ENCODE results near the gene GOLGA1. TPM values are rescaled to one million over a fixed set of nuclear protein-coding genes. Genes with fewer than 3 reads are reported as not detected.
A peak's percentile ranks its signal among the peaks of the same experiment; 100 is the strongest.

The GOLGA1 gene
- total and polyA plus RNA-seq, 2 of the 13 experiments (the other 11 are each of a cell fraction or from before 2014, with no cell fraction given) = 12.7 to 15.9 TPM

GRCh38 chr9:124852829-124853531 is 87.9 kb downstream of the GOLGA1 start, which contains the start of gene WDR38 (continued):
- TF ChIP-seq ZKSCAN1 (IDR thresholded peaks at IDR 0.05; ENCODE audit: low read length) (no peak), TARDBP (CRISPR knock-in tag; IDR thresholded peaks at IDR 0.05) (peak; percentile 27; the same call in 1 of the 2 replicates), KAT2B (IDR thresholded peaks at IDR 0.05; ENCODE audit: borderline replicate concordance, low read depth, low read length) (no peak), DMAP1 (CRISPR knock-in tag; IDR thresholded peaks at IDR 0.05) (no peak), ZIK1 (CRISPR knock-in tag; IDR thresholded peaks at IDR 0.05; ENCODE audit: borderline replicate concordance, low read depth) (no peak), MLLT10 (CRISPR knock-in tag; IDR thresholded peaks at IDR 0.05) (no peak), SOX5 (CRISPR knock-in tag; IDR thresholded peaks at IDR 0.05; ENCODE audit: borderline replicate concordance) (no peak), ATF5 (CRISPR knock-in tag; IDR thresholded peaks at IDR 0.05; ENCODE audit: low read depth) (no peak), ZNF629 (CRISPR knock-in tag; conservative IDR thresholded peaks at IDR 0.05) (no peak; the same call in 1 of the 2 replicates), ZNF510 (CRISPR knock-in tag; IDR thresholded peaks at IDR 0.05; ENCODE audit: low read depth) (no peak), ELF3 (CRISPR knock-in tag; IDR thresholded peaks at IDR 0.05) (no peak), ARID5B (CRISPR knock-in tag; IDR thresholded peaks at IDR 0.05) (no peak), CHCHD3 (CRISPR knock-in tag; IDR thresholded peaks at IDR 0.05) (no peak), GATA4 (IDR thresholded peaks at IDR 0.05; ENCODE audit: borderline replicate concordance, low read depth) (no peak), ZNF460 (CRISPR knock-in tag; IDR thresholded peaks at IDR 0.05; ENCODE audit: borderline replicate concordance) (no peak), CREBL2 (CRISPR knock-in tag; IDR thresholded peaks at IDR 0.05; ENCODE audit: borderline replicate concordance) (no peak), MLXIP (CRISPR knock-in tag; IDR thresholded peaks at IDR 0.05; ENCODE audit: borderline replicate concordance) (no peak), ZNF235 (CRISPR knock-in tag; IDR thresholded peaks at IDR 0.05; ENCODE audit: borderline replicate concordance) (no peak), SKI (IDR thresholded peaks at IDR 0.05; ENCODE audit: partially characterized antibody) (no peak)

Measured in HepG2 (cell line).